Pancreas (tissue), 10 donors: ENCODE data around the gene QPCT. TPM values are rescaled to one million over a fixed set of nuclear protein-coding genes. Genes with fewer than 3 reads are reported as not detected.
"Not testable (repeated sequence)": the region's sequence is repeated elsewhere in the genome, so short reads cannot be mapped to it uniquely, and the experiment has no call there.

Source experiments
- ATAC-seq, 4 donors: fragments of 200-7000 bp; cut with Tn5 transposase; one replicate each; pipeline versions ENCODE4 v1.8.0 to v1.9.1; 2020; ENCODE audit warnings: mild to moderate bottlenecking in 4 of 4, moderate library complexity in 4 of 4
- DNase-seq, 6 donors: peaks; one replicate each; pipeline ENCODE4 v3.0.0-alpha.2; 2020
- FAIRE-seq: peaks from 2 replicates; lab custom pipeline; 2012; peaks lifted over from hg19 to GRCh38; lab: Jason Lieb, UNC
- H3K27ac ChIP-seq, 4 donors: fragments of 200-600 bp; sonication (generic); 1 replicate in 3 of 4; 2 replicates in 1 of 4; pipeline versions ENCODE4 v1.5.0 to v1.8.0; 2020
- H3K27me3 ChIP-seq, 4 donors: fragments of 200-600 bp; one replicate each; pipeline ENCODE4 v1.8.0; 2021
- H3K36me3 ChIP-seq, 3 donors: fragments of 200-600 bp; sonication (generic) in 1 of 3; one replicate each; pipeline versions ENCODE4 v1.5.0 to v1.8.0; 2020 to 2021
- H3K4me1 ChIP-seq, 3 donors: fragments of 200-600 bp; one replicate each; pipeline ENCODE4 v1.8.0; 2021
- H3K4me3 ChIP-seq, 4 donors: fragments of 200-600 bp; sonication (generic) in 2 of 4; one replicate each; pipeline versions ENCODE4 v1.5.0 to v1.8.0; 2020 to 2021
- H3K9me3 ChIP-seq, 4 donors: fragments of 200-600 bp; one replicate each; pipeline ENCODE4 v1.8.0; 2021
- CTCF ChIP-seq, 4 donors: fragments of 200-600 bp; sonication (generic) in 3 of 4; IDR thresholded peaks; one replicate each; pipeline versions ENCODE4 v1.5.0 to v1.8.0; 2021; ENCODE audit warnings: antibody characterized with exemption in 4 of 4
- WGBS, 2 donors: extraction: QIAGEN DNeasy Blood & Tissue Kit; methylation state at CpG; one replicate each; pipeline ENCODE4 v1.1.7; 2013; 5-methylcytosine and 5-hydroxymethylcytosine counted together
- intact Hi-C, 3 donors: fragments of 100-400 bp; cut with DNase I; formaldehyde crosslinking; loops; one replicate each; pipeline versions ENCODE4 v1.11.1 to v1.14.2; 2022
- polyA plus RNA-seq, 2 donors: library from polyadenylated mRNA; stranded (reverse); fragments of 200-250 nt; gene quantifications; one replicate each; pipeline ENCODE4 v1.2.3, GENCODE V29; 2013
- total RNA-seq, 6 donors: library from RNA; stranded (reverse); fragmentation: NEBNext Ultra II Directional in 4 of 6; extraction: Animal tissue kit (Norgen Biotek cat#: 25700) in 4 of 6; gene quantifications; one replicate each; pipeline versions ENCODE4 v1.2.1 to v1.2.4, GENCODE V29; 2021 to 2023
- donor health status: healthy with polysubstance abuse.
- donor health status: DM: no; HTN: no; CAD: no; lungs with moderate emphysema.
- donor health status: DM: no; HTN: no; CAD: no.
- donor health status: control.
- donor health status: control.
- donor health status: Bipolar disorder and iron deficiency.
- donor health status: DM: yes; HTN: yes; CAD: no.
- donor health status: DM: no; HTN: no; CAD: no.
- donor health status: DM: no; HTN: no; CAD: no.
- donor health status: DM: yes; HTN: yes; CAD: no.

The QPCT gene
- total RNA-seq (10 to 100 TPM in 1 of 6 donors, 1 to 10 TPM in 4, under 1 TPM in 1; 0.79 to 15.7 (median 3.6) TPM), polyA plus RNA-seq (10 to 100 TPM; 15.3 to 69.0 TPM)

- 2 to 3% methylated on average over 54 to 73 of the region's 73 CpGs for WGBS, 2 donors
- Histone ChIP-seq H3K4me1 (peaks cover 0 to 3% (median 0%) of the 10 kb centered on the region in 3 donors), H3K4me3 (peak within 1 kb of the TSS; percentile 38 to 67 (median 52)), H3K9me3 (no peaks in the 10 kb centered on the region), H3K36me3 (no peaks in the 10 kb centered on the region), H3K27me3 (no peaks in the 10 kb centered on the region), H3K27ac (peak within 1 kb of the TSS in 3 of 4 donors; percentile 6 to 53 (median 38))
- intact Hi-C loops: no loop called here
- peak; percentile 70 to 86 (median 81) for ATAC-seq
- TF ChIP-seq CTCF (IDR thresholded peaks at IDR 0.05): no peak
- DNase-seq: peak; percentile 19 to 79 (median 38)
- no peak for FAIRE-seq
Observed at GRCh38 chr2:37344453-37345361, at the start of gene QPCT. QPCT (plus strand) TSS chr2:37344630; CDS start chr2:37344732, 102 bp downstream.

GRCh38 chr2:37294858-37295257 lies 49.6 kb upstream of the QPCT start:
- H3K4me3 ChIP-seq, H3K36me3 ChIP-seq, H3K27ac ChIP-seq, DNase-seq, FAIRE-seq, H3K27me3 ChIP-seq, ATAC-seq, H3K9me3 ChIP-seq, intact Hi-C loops, H3K4me1 ChIP-seq: not testable (repeated sequence)
- WGBS, 2 donors: 95 to 96% methylated on average over 2 of the region's 2 CpGs

GRCh38 chr2:37295469-37296073 lies 48.9 kb upstream of the QPCT start:
- H3K4me3 ChIP-seq: no peak overlapping the region
- H3K27me3 ChIP-seq: no peaks in the 10 kb centered on the region
- WGBS, 2 donors: 86 to 88% methylated on average over 1 of the region's 1 CpG
- H3K4me1 ChIP-seq: no peaks in the 10 kb centered on the region
- H3K9me3 ChIP-seq: no peaks in the 10 kb centered on the region
- no peak for TF ChIP-seq CTCF (IDR thresholded peaks at IDR 0.05)
- FAIRE-seq: no peak
- H3K36me3 ChIP-seq: no peaks in the 10 kb centered on the region
- ATAC-seq: no peak
- intact Hi-C loops: no loop called here
- no peak for DNase-seq
- no peak overlapping the region for H3K27ac ChIP-seq

GRCh38 chr2:37297632-37298031 lies 46.8 kb upstream of the QPCT start:
- no peak for TF ChIP-seq CTCF (IDR thresholded peaks at IDR 0.05)
- Histone ChIP-seq H3K36me3 (no peaks in the 10 kb centered on the region), H3K27me3 (no peaks in the 10 kb centered on the region), H3K4me1 (no peaks in the 10 kb centered on the region), H3K4me3 (no peak overlapping the region), H3K9me3 (no peaks in the 10 kb centered on the region), H3K27ac (no peak overlapping the region)
- intact Hi-C loops: no loop called here
- no peak for DNase-seq
- FAIRE-seq: no peak
- ATAC-seq: no peak

GRCh38 chr2:37300146-37300545 lies 44.3 kb upstream of the QPCT start:
- DNase-seq (no peak), FAIRE-seq (no peak), ATAC-seq (no peak)
- no peak overlapping the region for H3K27ac ChIP-seq
- no peaks in the 10 kb centered on the region for H3K36me3 ChIP-seq
- no peaks in the 10 kb centered on the region for H3K4me1 ChIP-seq
- H3K9me3 ChIP-seq: no peaks in the 10 kb centered on the region
- no peaks in the 10 kb centered on the region for H3K27me3 ChIP-seq
- TF ChIP-seq CTCF (IDR thresholded peaks at IDR 0.05): no peak
- no peak overlapping the region for H3K4me3 ChIP-seq
- intact Hi-C loops: no loop called here
